Spleen (tissue), 11 donors: ENCODE measurements around the gene ZNF184. TPM values are rescaled to one million over a fixed set of nuclear protein-coding genes. Genes with fewer than 3 reads are reported as not detected.
"Not testable (repeated sequence)": the region's sequence is repeated elsewhere in the genome, so short reads cannot be mapped to it uniquely, and the experiment has no call there.

Source experiments
- DNase-seq: peaks from one replicate; pipeline ENCODE4 v3.0.0-alpha.2; 2020
- H3K27ac ChIP-seq, 8 donors: fragments of 200-600 bp; sonication (generic) in 7 of 8; 1 replicate in 4 of 8; 2 replicates in 4 of 8; pipeline versions ENCODE4 v1.5.0 to v1.8.0; 2016 to 2021; ENCODE audit warnings: inconsistent platforms in 4 of 8, mild to moderate bottlenecking in 4 of 8, moderate library complexity in 1 of 8
- H3K27me3 ChIP-seq, 7 donors: fragments of 200-600 bp; sonication (generic) in 6 of 7; replicated peaks in 1 of 7; 1 replicate in 4 of 7; 2 replicates in 3 of 7; pipeline versions ENCODE4 v1.5.0 to v1.8.0; 2016 to 2021; ENCODE audit warnings: inconsistent platforms in 3 of 7, mild to moderate bottlenecking in 1 of 7
- H3K36me3 ChIP-seq, 6 donors: fragments of 200-600 bp; sonication (generic) in 5 of 6; 1 replicate in 4 of 6; 2 replicates in 2 of 6; pipeline versions ENCODE4 v1.5.0 to v1.8.0; 2016 to 2021; ENCODE audit warnings: inconsistent platforms in 2 of 6
- H3K4me1 ChIP-seq, 6 donors: fragments of 200-600 bp; sonication (generic) in 5 of 6; 1 replicate in 3 of 6; 2 replicates in 3 of 6; pipeline versions ENCODE4 v1.5.0 to v1.8.0; 2016 to 2021; ENCODE audit warnings: inconsistent platforms in 3 of 6
- H3K4me3 ChIP-seq, 8 donors: fragments of 200-600 bp; sonication (generic) in 7 of 8; 1 replicate in 4 of 8; 2 replicates in 4 of 8; pipeline versions ENCODE4 v1.5.0 to v1.8.0; 2016 to 2021; ENCODE audit warnings: inconsistent platforms in 4 of 8, mild to moderate bottlenecking in 4 of 8, moderate library complexity in 2 of 8
- H3K9me3 ChIP-seq, 8 donors: fragments of 200-600 bp; sonication (generic) in 7 of 8; 1 replicate in 4 of 8; 2 replicates in 4 of 8; pipeline versions ENCODE4 v1.5.0 to v1.8.0; 2016 to 2021; ENCODE audit warnings: inconsistent platforms in 4 of 8
- POLR2A ChIP-seq, 3 donors: fragments of 450-650 bp; IDR thresholded peaks; one replicate each; pipeline ENCODE4 v1.5.1; 2017; ENCODE audit warnings: antibody characterized with exemption in 3 of 3, mild to moderate bottlenecking in 1 of 3
- POLR2AphosphoS5 ChIP-seq, 3 donors: sonication (generic); formaldehyde crosslinking; IDR thresholded peaks; one replicate each; pipeline ENCODE4 v1.5.1; 2017; ENCODE audit warnings: antibody characterized with exemption in 3 of 3
- WGBS, 5 donors: extraction: QIAGEN DNeasy Blood & Tissue Kit in 3 of 5; methylation state at CpG; one replicate each; pipeline versions ENCODE4 v1.1.5 to v1.1.7; 2013 to 2018; 5-methylcytosine and 5-hydroxymethylcytosine counted together
- intact Hi-C: fragments of 100-400 bp; cut with DNase I; formaldehyde crosslinking; loops from one replicate; pipeline ENCODE4 v1.15.0; 2023; ENCODE audit warnings: low total_unique reads
- polyA plus RNA-seq, 3 donors: library from polyadenylated mRNA; stranded (reverse); fragments of 200-250 nt; gene quantifications; one replicate each; pipeline ENCODE4 v1.2.1, GENCODE V29; 2013
- total RNA-seq, 7 donors: library from RNA; depleted of rRNA in 3 of 7; stranded (reverse); fragments of >200 nt in 3 of 7; fragmentation: NEBNext Ultra II Directional in 4 of 7; extraction: Animal tissue kit (Norgen Biotek cat#: 25700) in 4 of 7; gene quantifications; one replicate each; pipeline versions ENCODE4 v1.1.0 to v1.2.1, GENCODE V29; 2016 to 2021
- TF ChIP-seq, protein P1 (sequence below), 11 experiments: fragments of 200-600 bp in 7 of 11; fragments of 450-650 bp in 4 of 11; sonication (generic) in 4 of 11; IDR thresholded peaks in 8 of 11; conservative IDR thresholded peaks in 3 of 11; 1 replicate in 7 of 11; 2 replicates in 4 of 11; pipeline versions ENCODE4 v1.4.0 to v1.8.0; 2016 to 2021; ENCODE audit warnings: antibody characterized with exemption in 11 of 11, inconsistent platforms in 4 of 11, mild to moderate bottlenecking in 1 of 11
- donor health status: healthy with polysubstance abuse.
- donor health status: DM: no; HTN: no; CAD: no; lungs with moderate emphysema.
- donor health status: DM: no; HTN: no; CAD: no.
- donor health status: Bipolar disorder and iron deficiency.
- donor health status: healthy.
- donor health status: DM: no; HTN: no; CAD: no.
- donor health status: DM: yes; HTN: yes; CAD: no.

Gene ZNF184
- total and polyA plus RNA-seq, 10 donors = 2.2 to 11.2 (median 7.4) TPM

DNA sequence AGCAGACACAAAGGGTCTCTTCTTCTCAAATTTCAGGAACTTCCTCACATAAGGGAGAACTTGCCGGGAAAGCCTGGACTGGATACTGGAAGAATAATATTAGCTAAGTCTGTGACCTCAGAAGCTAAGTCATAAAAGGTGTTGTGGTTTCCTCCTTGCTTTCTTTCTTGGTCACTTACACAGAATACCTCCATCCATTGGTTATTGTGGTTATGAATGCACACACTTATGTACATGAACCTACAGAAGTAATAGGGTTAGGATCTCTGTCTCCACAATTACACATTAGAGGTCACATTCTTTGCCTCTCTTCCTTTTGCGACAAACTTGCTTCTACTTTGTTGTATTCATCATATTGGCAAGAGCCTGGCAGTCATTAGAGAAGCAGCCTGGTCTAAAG lies 43.9 kb downstream of the ZNF184 start:
- no peak for DNase-seq
- Histone ChIP-seq H3K36me3 (no peaks in the 10 kb centered on the region), H3K9me3 (peaks cover 0 to 39% (median 8%) of the 10 kb centered on the region in 8 donors), H3K27me3 (no peaks in the 10 kb centered on the region), H3K4me1 (no peaks in the 10 kb centered on the region), H3K27ac (no peak overlapping the region), H3K4me3 (no peak overlapping the region)
- WGBS, 5 donors = 80 to 91% (median 87%) methylated on average over 2 of the region's 2 CpGs
- intact Hi-C loops = no loop called here
- TF ChIP-seq POLR2AphosphoS5 (IDR thresholded peaks at IDR 0.05) (no peak), POLR2A (IDR thresholded peaks at IDR 0.05) (no peak)
- TF ChIP-seq, protein P1, sequence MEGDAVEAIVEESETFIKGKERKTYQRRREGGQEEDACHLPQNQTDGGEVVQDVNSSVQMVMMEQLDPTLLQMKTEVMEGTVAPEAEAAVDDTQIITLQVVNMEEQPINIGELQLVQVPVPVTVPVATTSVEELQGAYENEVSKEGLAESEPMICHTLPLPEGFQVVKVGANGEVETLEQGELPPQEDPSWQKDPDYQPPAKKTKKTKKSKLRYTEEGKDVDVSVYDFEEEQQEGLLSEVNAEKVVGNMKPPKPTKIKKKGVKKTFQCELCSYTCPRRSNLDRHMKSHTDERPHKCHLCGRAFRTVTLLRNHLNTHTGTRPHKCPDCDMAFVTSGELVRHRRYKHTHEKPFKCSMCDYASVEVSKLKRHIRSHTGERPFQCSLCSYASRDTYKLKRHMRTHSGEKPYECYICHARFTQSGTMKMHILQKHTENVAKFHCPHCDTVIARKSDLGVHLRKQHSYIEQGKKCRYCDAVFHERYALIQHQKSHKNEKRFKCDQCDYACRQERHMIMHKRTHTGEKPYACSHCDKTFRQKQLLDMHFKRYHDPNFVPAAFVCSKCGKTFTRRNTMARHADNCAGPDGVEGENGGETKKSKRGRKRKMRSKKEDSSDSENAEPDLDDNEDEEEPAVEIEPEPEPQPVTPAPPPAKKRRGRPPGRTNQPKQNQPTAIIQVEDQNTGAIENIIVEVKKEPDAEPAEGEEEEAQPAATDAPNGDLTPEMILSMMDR (IDR thresholded peaks at IDR 0.05 in 8 of 11, conservative IDR thresholded peaks at IDR 0.05 in 3 of 11) = no peak

DNA sequence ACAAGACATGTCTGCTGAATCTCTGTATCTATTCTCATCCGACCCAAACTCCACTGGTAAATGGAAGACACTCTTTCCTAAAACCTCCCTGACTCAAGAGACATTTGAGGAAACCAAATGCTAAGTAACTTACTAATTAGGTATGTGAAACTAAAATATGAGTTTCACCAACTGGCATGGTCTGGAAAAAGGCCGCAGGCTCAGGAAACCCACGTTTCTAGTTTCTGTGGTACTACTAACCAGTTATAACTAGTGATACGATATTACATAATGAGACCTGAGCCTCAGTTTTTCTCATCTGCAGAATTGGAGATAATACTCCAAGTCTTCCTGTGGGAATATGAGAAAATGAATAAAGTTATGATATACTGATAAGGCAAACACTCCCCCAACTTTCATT lies 44.4 kb downstream of the ZNF184 start:
- H3K27me3 ChIP-seq = no peaks in the 10 kb centered on the region
- DNase-seq = no peak
- H3K9me3 ChIP-seq = peaks cover 0 to 34% (median 6%) of the 10 kb centered on the region in 8 donors
- no peaks in the 10 kb centered on the region for H3K36me3 ChIP-seq
- H3K27ac ChIP-seq = no peak overlapping the region
- H3K4me1 ChIP-seq = no peaks in the 10 kb centered on the region
- no peak for TF ChIP-seq POLR2AphosphoS5 (IDR thresholded peaks at IDR 0.05)
- TF ChIP-seq, protein P1 (IDR thresholded peaks at IDR 0.05 in 8 of 11, conservative IDR thresholded peaks at IDR 0.05 in 3 of 11) = no peak
- TF ChIP-seq POLR2A (IDR thresholded peaks at IDR 0.05) = no peak
- H3K4me3 ChIP-seq = no peak overlapping the region
- 77 to 88% (median 83%) methylated on average over 4 of the region's 4 CpGs for WGBS, 5 donors
- intact Hi-C loops = no loop called here

DNA sequence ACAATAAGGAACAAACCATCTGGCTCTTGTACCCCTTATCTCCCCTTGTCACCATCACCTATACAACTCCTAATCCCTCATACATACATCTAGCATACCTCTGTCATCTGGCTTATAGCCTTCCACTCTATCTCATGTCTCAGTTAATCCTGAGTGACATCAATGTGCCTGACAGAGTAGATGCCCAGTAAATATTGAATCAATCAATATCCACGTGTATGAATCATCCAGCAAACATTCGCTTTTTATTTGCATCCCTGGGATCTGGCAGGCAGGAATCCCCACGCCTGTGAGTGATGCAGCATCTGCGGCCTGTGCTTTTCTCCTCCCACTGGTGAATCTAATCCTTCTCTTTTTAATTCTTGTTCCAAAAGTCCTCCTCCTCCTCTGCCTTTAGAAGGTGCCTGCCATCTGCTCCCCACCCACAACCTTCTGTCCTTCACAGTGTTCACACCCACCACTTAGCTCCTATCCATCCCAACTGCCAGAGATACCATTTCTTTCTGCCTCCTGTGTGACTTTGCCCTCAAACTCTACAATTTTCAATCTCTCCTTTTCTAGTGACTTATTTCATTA lies 46.8 kb downstream of the ZNF184 start:
- DNase-seq = no peak
- no peak overlapping the region for H3K27ac ChIP-seq
- no peak for TF ChIP-seq POLR2A (IDR thresholded peaks at IDR 0.05)
- H3K4me1 ChIP-seq = no peaks in the 10 kb centered on the region
- intact Hi-C loops = no loop called here
- no peak overlapping the region for H3K4me3 ChIP-seq
- H3K27me3 ChIP-seq = peaks cover 0 to 5% (median 0%) of the 10 kb centered on the region in 7 donors
- H3K36me3 ChIP-seq = no peaks in the 10 kb centered on the region
- H3K9me3 ChIP-seq = peaks cover 0 to 32% (median 9%) of the 10 kb centered on the region in 8 donors
- 80 to 89% (median 82%) methylated on average over 4 of the region's 4 CpGs for WGBS, 5 donors

DNA sequence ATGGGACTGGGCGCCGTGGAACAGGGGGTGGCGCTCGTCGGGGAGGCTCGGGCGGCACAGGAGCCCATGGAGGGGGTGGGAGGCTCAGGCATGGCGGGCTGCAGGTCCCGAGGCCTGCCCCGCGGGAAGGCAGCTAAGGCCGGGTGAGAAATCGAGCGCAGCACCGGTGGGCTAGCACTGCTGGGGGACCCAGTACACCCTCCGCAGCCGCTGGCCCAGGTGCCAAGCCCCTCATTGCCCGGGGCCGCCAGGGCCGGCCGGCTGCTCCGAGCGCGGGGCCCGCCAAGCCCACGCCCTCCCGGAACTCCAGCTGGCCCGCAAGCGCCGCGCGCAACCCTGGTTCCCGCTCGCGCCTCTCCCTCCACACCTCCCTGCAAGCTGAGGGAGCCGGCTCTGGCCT lies 48.1 kb downstream of the ZNF184 start:
- H3K27me3 ChIP-seq, H3K27ac ChIP-seq, H3K4me1 ChIP-seq, H3K4me3 ChIP-seq, DNase-seq, H3K36me3 ChIP-seq, intact Hi-C loops: not testable (repeated sequence)
- 83 to 95% (median 88%) methylated on average over 4 to 36 of the region's 36 CpGs for WGBS, 5 donors
- H3K9me3 ChIP-seq = peaks cover 0 to 19% (median 2%) of the 10 kb centered on the region in 8 donors

DNA sequence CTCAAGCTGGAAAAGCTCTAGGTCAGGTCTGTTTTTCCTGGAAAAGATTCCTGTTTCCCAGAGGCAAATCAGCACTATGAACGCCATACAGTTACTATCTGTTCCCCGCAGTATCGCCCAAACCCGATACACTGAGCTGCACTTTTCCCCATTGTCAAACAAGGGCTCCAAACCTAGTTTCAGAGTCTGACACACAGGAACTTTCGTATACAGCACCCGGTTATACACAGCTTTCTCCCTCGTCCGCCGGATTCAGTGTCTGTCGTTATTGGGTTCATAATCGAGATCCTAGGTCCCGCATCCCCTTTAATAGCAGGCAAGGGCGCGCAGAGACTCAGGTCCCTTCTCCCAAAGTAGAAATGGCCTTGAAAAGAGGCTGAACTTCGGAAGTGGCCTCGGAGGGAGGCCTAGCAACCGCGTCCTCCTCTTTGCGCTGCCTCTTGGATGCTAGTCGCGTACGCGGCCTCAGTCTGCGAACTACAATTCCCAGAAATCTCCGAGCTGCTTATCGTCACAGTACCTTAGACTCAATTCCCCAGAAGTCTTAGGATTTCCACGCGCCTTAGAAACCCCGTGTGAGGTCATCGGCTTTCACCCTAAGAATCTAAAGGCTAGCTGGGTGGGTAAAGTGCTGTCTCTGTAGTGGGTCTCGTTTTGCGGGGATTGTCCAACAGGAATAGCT lies 50.1 kb downstream of the ZNF184 start:
- Histone ChIP-seq H3K27me3 (peaks cover 0 to 5% (median 0%) of the 10 kb centered on the region in 7 donors), H3K4me3 (no peak overlapping the region), H3K9me3 (peaks cover 0 to 19% (median 2%) of the 10 kb centered on the region in 8 donors), H3K27ac (no peak overlapping the region), H3K36me3 (no peaks in the 10 kb centered on the region), H3K4me1 (no peaks in the 10 kb centered on the region)
- WGBS, 5 donors = 58 to 66% (median 63%) methylated on average over 32 of the region's 32 CpGs
- DNase-seq = no peak
- TF ChIP-seq POLR2A (IDR thresholded peaks at IDR 0.05) = no peak
- TF ChIP-seq, protein P1 (IDR thresholded peaks at IDR 0.05 in 8 of 11, conservative IDR thresholded peaks at IDR 0.05 in 3 of 11) = no peak
- TF ChIP-seq POLR2AphosphoS5 (IDR thresholded peaks at IDR 0.05) = no peak
- intact Hi-C loops = no loop called here
